GM18498 (cell line): ENCODE measurements around the gene ZBTB7C.

Source experiments
- ATAC-seq: cut with Tn5 transposase; IDR thresholded peaks from one replicate; pipeline ENCODE4 v1.9.1; 2021; ENCODE audit warnings: mild to moderate bottlenecking, moderate library complexity; ENCODE audit not compliant: unreplicated experiment

The ZBTB7C gene

GRCh38 chr18:48073211-48073930 lies 335.8 kb downstream of the ZBTB7C start:
- ATAC-seq = no peak

GRCh38 chr18:48072428-48073204 lies 336.6 kb downstream of the ZBTB7C start:
- ATAC-seq = no peak

GRCh38 chr18:48068916-48069445 lies 340.2 kb downstream of the ZBTB7C start:
- ATAC-seq = no peak

GRCh38 chr18:48066225-48066652 lies 342.9 kb downstream of the ZBTB7C start:
- no peak for ATAC-seq

- no peak for ATAC-seq
Measured at GRCh38 chr18:48065601-48065995, 343.6 kb downstream of the ZBTB7C start.

- ATAC-seq = no peak
Measured at GRCh38 chr18:48064978-48065600, 344.1 kb downstream of the ZBTB7C start.

- no peak for ATAC-seq
Measured at GRCh38 chr18:48061781-48062570, 347.2 kb downstream of the ZBTB7C start.

GRCh38 chr18:48060970-48061369 lies 348.2 kb downstream of the ZBTB7C start:
- no peak for ATAC-seq

- no peak for ATAC-seq
Measured at GRCh38 chr18:48060346-48060745, 348.8 kb downstream of the ZBTB7C start.

- no peak for ATAC-seq
Measured at GRCh38 chr18:48059455-48060010, 349.6 kb downstream of the ZBTB7C start.

- no peak for ATAC-seq
Measured at GRCh38 chr18:48058486-48058885, 350.7 kb downstream of the ZBTB7C start.

GRCh38 chr18:48057018-48057417 lies 352.2 kb downstream of the ZBTB7C start:
- ATAC-seq = no peak

GRCh38 chr18:48055351-48055750 lies 353.8 kb downstream of the ZBTB7C start:
- ATAC-seq = no peak

- ATAC-seq = no peak
Measured at GRCh38 chr18:48053881-48054816, 355.0 kb downstream of the ZBTB7C start.

GRCh38 chr18:48052842-48053241 lies 356.3 kb downstream of the ZBTB7C start:
- ATAC-seq = no peak

GRCh38 chr18:48051945-48052840 lies 357.0 kb downstream of the ZBTB7C start:
- no peak for ATAC-seq

- no peak for ATAC-seq
Measured at GRCh38 chr18:48050176-48050575, 359.0 kb downstream of the ZBTB7C start.

GRCh38 chr18:48049757-48050156 lies 359.4 kb downstream of the ZBTB7C start:
- ATAC-seq = no peak
